SHP77 (cell line): ENCODE results near the gene TPD52L1.

Source experiments
- DNase-seq, 2 experiments: peaks; one replicate each; lab custom pipeline; 2025; lab: John Stamatoyannopoulos, UW

TPD52L1 gene

GRCh38 chr6:125175466-125176048 lies 22.0 kb downstream of the TPD52L1 start:
- DNase-seq = no peak

GRCh38 chr6:125182237-125183008 lies 28.9 kb downstream of the TPD52L1 start:
- peak; percentile 15 to 29 for DNase-seq

GRCh38 chr6:125183391-125183790 lies 29.8 kb downstream of the TPD52L1 start:
- no peak for DNase-seq

GRCh38 chr6:125188037-125188436 lies 34.5 kb downstream of the TPD52L1 start:
- DNase-seq = no peak

- no peak for DNase-seq
These were observed 35.1 kb downstream of the TPD52L1 start for GRCh38 chr6:125188594-125189203.

- DNase-seq = no peak
These were observed 35.9 kb downstream of the TPD52L1 start for GRCh38 chr6:125189494-125189893.

- DNase-seq = no peak
These were observed 37.1 kb downstream of the TPD52L1 start for GRCh38 chr6:125190667-125191066.

- DNase-seq = peak; percentile 44 to 67
These were observed 38.5 kb downstream of the TPD52L1 start for GRCh38 chr6:125191916-125192609.

GRCh38 chr6:125192610-125192930 lies 39.0 kb downstream of the TPD52L1 start:
- DNase-seq = no peak

- no peak for DNase-seq
These were observed 39.6 kb downstream of the TPD52L1 start for GRCh38 chr6:125193208-125193607.

- DNase-seq = no peak
These were observed 41.4 kb downstream of the TPD52L1 start for GRCh38 chr6:125194941-125195340.

- DNase-seq = no peak
These were observed 42.0 kb downstream of the TPD52L1 start for GRCh38 chr6:125195526-125195925.

- DNase-seq = no peak
These were observed 43.0 kb downstream of the TPD52L1 start for GRCh38 chr6:125196613-125197012.

- peak; percentile 10 to 27 for DNase-seq
These were observed 44.3 kb downstream of the TPD52L1 start for GRCh38 chr6:125197795-125198269.

GRCh38 chr6:125198398-125198937 lies 44.9 kb downstream of the TPD52L1 start:
- peak; percentile 17 to 60 for DNase-seq

- DNase-seq = no peak
These were observed 47.4 kb downstream of the TPD52L1 start for GRCh38 chr6:125200941-125201340.

- peak in 1 of 2 experiments; percentile 27 for DNase-seq
These were observed 48.6 kb downstream of the TPD52L1 start for GRCh38 chr6:125201961-125202729.

GRCh38 chr6:125203395-125203794 lies 49.8 kb downstream of the TPD52L1 start:
- DNase-seq = no peak

GRCh38 chr6:125205931-125206330 lies 52.4 kb downstream of the TPD52L1 start:
- no peak for DNase-seq

- DNase-seq = no peak
These were observed 52.8 kb downstream of the TPD52L1 start for GRCh38 chr6:125206389-125206788.

- no peak for DNase-seq
These were observed 54.4 kb downstream of the TPD52L1 start for GRCh38 chr6:125207956-125208355.
